ENCODE measurements around the gene DNAJB1.
"Not testable (repeated sequence)": the region's sequence is repeated elsewhere in the genome, so short reads cannot be mapped to it uniquely, and the experiment has no call there.

DNAJB1 gene

DNA sequence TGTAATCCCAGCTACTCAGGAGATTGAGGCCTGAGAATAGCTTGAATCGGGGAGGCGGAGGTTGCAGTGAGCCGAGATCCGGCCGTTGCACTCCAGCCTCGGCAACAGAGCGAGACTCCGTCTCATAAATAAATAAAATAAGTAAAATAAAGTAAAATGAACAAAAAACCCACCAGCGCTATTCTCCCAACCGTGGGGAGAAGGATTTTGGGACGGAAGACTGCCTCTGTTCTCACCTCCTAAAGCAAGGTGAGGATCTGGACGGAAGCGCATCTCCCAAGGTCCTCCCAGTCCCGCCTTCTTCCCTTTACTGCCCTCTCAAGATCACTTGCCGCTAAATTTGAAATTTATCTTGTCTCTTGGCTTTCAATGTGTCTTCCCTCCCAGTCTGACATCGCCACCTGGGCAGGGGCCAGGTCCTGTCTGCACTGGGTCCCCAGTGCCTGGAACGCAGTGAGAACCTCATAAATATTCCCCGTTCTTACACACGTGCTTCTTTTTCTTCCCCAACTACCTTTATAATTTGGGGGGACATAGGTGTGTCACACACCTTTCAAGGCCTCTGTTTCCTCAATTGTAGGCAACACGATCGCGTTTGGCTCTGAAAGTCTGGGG lies 1.2 kb upstream of the DNAJB1 start:
- DNase-seq, result no peak

DNA sequence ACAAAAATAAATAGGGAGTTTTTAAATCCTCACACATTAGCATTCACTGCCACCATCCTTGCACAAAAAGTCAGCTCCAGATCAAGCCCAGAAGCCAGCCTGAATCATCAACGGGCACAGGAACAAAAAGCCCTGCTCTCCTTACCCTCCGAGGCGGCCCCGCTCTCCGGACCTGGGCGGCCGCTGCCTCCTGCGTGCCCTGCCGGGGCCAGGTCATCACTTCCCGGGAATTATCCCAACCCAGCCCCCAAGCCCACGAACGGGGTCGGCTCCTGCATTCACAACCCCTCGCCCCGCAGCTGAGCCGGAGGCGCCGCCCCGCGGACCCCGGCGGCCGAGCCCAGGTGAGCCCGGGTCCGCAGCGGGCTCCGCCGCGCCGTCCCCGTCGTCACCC lies 754 bp downstream of the DNAJB1 start:
- no peak for DNase-seq

DNA sequence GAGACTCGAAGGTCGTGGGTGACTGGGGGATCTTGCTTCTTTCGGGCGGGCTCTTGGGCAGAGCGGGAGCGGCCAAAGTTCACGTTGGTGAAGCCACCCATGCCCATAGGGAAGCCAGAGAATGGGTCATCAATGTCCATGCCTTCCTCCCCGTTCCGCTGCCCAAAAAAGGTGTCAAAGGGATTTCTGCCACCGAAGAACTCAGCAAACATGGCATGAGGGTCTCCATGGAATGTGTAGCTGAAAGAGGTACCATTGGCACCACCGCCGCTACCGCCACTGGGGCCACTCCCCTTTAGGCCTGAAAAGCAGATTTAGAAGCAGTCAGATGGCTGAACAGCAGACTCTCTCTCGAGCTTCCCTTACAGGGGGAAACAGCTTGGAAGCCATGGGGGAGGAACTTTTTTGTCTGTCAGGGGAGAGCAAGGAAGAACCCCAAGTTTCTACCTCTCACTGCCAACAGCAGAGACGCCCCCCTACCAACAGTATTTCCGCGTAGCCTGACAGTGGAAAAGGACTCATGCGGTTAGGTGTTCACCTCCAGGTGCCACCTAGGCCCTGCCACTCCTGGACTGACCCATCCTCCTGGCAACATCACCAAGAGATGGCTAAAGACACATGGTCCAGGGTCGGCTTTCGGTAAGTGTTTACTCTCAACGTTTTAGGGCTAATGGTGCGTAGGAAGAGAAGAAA lies 1.3 kb downstream of the DNAJB1 start:
- DNase-seq, result no peak

DNA sequence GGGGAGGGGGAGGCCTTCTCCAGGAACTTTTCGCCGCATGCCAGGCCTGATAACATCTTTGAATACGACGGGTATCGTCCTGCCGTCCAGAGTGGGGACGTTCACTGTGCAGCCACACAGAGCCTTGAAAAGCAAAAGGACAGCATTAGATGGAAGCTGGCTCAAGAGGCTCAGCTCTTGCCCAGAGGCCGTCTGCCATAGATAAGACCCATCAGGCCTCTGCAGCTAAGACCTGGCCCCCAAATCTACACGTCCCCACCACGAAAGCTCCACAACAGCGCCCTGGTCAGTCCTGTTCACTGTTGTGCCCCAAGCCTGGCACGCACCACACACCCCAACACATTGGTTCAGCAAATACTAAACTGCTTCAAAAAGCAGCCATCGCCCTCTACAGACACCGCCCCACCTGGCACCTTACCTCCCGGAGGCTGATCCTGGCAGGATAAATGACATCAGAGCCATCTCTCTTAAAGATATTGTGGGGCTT lies 2.1 kb downstream of the DNAJB1 start:
- DNase-seq, result no peak

DNA sequence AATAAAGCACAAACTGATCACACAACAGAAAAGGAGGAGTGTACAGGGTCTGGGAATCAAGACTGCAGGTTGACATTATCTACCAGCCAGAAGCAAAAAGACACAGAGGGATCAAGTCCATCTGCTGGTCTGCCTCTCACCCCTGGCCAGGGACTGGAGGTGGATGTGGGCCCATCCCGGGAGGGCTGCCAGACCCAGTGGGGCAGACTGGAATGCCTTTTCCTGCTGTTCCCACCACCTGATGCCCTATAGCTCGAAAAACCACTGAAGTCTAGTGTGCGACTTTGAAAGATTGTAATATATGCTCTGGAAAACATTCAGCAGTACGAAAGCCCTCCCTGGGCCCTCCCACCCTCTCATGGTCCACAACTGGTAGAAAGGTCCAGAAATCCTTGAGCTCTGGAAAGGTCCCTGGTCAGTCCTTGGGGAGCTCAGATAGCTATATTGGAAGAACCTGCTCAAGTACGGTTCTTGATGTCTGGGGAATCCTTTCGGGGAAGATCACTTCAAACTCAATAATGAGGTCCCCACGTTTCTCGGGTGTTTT lies 2.6 kb downstream of the DNAJB1 start:
- no peak for DNase-seq

DNA sequence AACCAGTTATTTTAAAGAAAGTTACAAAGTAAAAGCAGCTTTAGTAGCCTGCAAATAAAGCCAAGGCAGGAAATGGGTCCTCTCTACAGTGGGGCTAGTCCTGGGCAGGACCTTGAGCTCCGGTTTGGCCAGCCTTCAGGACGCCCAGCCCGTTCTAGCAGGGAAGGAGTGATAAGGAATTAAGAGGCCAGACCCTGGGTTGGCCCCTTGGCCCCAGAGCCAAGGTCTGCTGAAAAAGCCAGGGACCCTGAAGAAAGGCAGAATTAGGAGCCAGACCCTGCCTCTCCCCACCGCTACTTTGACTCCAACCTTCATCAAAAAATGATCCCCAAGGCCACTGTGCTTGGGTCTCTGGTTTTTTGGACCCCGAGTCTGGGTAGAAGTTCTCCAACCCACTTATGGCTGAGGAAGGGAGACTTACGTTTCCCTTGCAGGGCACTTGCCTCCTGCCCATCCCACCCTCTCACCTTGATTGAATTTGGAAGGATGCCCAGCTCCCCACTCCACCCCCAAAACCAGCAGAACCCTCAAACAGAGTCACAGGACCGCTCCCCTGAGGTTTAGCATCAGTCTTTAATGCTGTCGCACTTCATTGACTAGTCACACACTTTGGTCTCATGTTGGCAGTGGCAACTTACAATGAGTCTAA lies 3.9 kb downstream of the DNAJB1 start:
- no peak for DNase-seq

DNA sequence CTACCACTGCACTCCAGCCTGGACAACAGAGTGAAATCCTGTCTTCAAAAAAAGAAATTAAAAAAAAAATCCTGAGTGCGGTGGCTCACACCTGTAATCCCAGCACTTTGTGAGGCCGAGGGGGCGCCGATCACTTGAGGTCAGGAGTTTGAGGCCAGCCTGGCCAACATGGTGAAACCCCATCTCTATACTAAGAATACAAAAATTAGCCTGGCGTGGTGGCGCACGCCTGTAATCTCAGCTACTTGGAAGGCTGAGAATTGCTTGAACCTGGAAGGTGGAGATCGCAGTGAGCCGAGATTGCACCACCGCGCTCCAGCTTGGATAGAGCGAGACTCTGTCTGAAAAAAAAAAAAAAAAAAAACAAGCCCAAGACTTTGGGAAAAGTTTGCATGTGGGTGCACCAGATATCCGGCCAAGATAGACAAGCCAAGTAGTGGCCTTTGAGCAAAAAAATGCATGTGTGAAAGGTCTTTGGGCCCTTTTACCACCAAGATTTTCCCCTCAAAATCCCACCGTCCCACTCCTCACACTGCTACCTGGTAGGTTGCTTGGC lies 5.7 kb downstream of the DNAJB1 start:
- no peak for DNase-seq

DNA sequence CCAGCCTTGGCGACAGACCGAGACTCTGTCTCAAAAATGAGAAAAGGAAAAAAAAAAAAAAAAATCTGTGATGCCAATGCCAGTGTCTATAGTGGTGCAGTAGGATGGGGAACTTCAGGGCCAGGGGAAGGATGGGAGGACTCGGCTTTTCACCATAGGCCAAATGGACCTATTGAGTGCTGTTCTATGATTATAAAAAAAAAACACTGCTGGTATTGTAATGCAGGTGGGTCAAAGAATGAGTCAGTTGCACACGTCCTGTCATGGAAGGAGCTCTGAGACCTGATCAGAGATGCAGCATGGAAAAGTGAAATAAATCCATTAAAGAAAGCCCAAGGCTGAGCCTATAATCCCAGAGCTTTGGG lies 7.0 kb downstream of the DNAJB1 start:
- no peak for DNase-seq

DNA sequence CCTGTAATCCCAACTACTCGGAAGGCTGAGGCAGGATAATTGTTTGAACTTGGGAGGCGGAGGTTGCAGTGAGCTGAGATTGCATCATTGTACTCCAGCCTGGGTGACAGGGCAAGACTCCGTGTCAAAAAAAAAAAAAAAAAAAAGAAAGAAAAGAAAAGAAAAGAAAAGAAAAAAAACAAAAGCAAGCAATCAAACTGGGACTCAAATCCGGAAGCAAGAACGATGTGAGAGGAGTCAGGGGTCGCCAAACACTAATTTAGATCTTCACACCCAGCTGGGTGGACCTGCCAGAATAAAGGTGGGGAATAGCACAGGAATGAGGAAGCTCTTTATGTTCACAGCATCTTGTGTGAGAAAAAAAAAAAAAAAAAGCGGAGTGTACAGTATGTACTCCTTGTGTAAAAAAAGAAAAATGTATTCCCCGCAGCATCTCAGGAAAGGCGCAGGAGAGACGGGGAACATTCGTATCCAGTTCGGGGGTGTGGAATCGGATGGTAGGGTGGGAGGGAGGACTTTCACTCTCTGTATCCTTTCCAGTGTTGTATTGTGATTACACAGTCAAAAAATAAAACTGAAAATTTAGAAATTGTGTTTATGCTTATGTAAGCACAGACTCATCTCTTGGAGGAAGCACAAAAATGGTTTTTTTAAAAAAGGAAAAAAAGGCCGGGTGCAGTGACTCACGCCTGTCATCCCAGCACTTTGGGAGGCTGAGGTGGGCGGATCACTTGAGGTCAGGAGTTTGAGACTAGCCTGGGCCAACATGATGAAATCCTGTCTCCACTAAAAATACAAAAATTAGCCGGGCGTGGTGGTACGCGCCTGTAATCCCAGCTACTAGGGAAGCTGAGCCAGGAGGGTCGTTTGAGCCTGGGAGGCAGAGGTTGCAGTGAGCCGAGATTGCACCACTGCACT lies 7.6 kb downstream of the DNAJB1 start:
- no peak for DNase-seq

DNA sequence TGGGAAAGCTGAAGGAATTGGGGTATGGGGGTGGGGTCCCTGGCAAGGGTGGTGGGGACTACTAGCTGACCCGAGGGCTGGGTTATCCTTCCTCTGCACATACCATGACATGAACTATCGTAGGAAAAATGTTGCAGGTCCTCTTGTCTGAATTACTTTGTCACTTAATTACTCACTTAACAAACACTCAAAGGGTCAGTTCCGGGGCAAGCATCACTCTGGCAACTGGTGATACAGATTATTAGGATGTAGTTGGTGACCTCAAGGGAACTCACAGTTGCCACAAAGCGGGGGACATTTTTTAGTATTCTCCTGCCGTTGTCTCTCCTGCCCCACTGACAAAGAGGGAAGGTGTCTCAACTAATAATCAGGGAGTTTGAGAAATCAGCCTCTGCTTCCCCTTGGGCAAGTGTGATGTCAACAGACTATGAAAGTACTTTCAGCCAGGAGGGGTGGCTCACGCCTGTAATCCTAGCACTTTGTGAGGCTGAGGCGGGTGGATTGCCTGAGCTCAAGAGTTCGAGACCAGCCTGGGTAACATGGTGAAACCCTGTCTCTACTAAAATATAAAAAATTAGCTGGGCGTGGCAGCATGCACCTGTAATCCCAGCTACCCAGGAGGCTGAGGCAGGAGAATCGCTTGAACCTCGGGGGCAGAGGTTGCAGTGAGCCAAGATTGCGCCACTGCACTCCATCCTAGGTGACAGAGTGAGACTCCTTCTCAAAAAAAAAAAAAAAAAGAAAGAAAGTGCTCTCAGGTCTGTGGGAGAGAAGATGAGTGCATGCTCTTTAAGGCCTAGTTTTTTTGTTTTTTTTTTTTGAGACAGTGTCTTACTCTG lies 10.3 kb downstream of the DNAJB1 start:
- DNase-seq, result no peak

DNA sequence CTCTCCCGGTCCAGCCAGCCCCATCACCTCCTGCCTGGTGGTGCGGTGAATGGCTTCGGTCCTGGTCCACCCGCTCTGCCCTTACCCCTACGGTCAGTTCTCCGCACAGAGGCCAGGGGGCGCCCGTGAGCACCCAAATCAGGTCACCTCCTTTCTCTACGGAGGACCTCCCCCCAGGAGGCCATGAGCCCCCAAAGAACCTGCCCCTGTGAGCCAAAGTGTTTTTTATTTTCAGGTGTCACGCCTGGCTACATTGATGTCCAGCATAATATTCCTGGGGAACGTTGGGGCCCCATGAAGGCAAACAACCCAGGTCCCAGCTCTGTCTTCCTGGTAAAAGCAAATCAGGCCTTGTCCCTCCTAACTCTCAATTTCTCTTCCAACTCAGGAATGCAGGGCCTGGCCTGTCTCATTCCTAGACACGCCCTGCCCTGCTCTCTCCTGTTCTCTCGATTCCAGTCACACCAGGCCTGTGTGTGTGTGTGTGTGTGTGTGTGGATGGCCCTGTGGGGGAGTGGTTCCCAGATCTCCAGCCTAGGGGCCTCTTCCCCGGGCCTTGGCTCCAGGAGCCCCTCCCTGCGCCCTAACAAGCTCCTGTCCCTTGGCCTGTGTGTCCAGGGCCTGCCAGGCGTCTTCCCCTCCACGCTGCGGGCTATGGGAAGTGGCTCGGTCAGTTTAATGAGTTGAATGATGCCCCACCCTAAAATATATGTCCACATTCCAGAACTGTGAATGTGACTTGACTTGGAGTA lies 12.5 kb downstream of the DNAJB1 start:
- no peak for DNase-seq

DNA sequence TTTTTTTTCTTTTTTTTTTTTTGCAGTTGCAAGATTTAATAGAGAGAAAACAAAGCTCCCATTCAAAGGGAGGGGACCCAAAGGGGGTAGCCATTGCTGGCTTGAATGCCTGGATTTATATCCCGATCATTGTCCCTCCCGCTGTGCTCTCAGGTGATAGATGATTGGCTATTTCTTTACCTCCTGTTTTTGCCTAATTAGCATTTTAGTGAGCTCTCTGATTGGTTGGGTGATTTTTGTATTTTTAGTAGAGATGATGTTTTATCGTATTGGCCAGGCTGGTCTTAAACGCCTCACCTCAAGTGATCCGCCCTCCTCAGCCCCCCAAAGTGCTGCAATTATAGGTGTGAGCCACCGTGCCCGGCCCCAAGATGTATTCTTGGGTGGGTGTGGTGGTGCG lies 13.6 kb downstream of the DNAJB1 start:
- DNase-seq, result not testable (repeated sequence)

DNA sequence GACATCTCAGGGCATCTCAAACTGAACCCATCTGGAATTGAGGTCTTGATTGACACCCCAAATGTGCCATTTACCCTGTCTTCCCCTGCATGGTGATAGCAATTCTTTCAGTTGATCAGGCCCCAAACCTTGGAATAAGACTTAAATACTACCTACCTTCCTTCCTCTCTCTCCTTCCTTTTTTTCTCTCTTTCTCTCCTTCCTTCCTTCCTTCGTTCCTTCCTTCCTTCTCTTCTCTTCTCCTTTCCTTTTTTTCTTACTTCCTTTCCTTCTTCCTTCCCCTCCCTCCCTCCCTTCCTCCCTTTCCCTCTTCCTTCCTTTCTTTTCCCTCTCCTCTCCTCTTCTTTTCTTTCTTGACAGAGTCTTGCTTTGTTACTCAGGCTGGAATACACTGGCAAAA lies 14.9 kb downstream of the DNAJB1 start:
- no peak for DNase-seq

DNA sequence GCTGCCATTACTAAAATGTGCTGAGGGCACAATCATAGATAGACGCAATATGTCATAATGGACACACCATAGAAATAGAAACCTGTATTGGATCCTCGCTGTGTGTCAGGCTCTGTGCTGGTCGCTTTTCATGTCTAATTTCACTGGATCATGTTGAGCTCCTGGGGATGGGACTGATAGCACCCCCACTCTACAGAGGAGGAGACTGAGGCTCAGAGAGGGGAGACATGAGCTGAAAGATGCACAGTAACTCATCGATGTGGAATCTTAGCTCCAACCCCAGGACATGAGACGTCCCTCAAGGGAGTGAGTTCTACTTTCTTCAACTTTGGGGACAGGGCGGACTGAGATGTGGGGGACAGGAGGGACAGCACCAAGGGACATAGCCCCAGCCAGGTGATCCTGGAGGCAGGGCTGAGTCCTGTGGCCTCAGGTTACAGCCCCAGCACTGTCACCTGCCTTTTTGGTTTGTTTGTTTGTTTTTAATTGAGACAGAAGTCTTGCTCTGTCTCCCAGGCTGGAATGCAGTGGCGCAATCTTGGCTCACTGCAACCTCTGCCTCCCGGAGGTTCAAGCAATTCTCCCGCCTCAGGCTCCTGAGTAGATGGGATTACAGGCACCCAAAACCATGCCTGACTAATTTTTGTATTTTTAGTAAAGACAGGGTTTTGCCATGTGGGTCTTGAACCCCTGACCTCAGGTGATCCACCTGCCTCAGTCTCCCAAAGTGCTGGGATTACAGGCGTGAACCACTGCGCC lies 15.7 kb downstream of the DNAJB1 start:
- DNase-seq, result no peak

DNA sequence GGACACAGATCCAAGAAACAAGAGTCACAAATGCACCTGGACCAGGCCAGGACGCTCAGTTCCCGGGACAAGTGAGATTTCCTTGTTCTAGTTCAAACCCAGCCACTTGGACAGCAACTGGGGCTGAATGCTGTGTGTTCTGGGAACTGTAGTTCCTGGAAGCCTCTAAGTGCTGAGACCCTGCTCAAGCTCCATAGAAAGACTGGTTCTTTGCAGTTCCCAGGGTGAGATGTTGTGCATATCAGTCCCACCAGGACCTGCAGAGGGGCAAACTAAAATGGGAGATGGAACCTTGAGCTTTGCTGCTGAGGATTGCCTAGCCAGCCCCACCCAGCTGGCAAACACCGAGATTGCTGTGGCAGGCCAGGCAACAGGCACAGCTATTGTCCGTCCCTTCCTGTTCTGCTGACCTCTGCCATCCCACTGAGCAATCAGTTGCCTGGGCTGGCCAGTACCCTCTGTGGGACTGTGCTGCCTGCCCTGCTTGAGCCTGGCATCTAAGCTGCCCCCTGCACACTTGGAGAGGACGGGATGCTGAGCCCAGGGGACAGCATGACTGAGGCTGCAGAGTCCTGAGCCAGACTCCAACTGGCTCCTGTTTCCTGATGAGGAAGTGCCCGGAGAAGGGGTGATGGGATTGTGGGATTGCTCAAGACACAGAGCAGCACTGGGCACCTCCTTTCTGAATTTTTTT lies 20.8 kb downstream of the DNAJB1 start:
- no peak for DNase-seq

DNA sequence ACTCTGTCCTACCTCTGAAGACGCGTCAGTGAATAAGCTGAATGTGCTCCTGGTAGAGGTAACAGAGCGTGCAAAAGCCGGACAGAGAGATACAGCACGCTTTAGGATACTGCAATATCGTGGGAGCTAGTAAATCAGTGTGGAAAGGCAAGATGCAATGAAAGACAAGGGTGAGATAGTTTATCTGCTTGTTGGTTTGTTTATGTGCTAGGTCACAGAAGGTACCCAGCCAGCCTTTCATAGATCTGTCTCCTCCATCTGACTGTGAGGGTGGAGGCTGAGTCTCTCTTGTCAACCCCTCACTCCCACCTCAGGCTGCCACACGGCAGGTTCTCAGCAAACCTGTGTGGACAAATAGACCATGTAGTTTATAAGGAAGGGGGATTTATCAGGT lies 21.4 kb downstream of the DNAJB1 start:
- no peak for DNase-seq

DNA sequence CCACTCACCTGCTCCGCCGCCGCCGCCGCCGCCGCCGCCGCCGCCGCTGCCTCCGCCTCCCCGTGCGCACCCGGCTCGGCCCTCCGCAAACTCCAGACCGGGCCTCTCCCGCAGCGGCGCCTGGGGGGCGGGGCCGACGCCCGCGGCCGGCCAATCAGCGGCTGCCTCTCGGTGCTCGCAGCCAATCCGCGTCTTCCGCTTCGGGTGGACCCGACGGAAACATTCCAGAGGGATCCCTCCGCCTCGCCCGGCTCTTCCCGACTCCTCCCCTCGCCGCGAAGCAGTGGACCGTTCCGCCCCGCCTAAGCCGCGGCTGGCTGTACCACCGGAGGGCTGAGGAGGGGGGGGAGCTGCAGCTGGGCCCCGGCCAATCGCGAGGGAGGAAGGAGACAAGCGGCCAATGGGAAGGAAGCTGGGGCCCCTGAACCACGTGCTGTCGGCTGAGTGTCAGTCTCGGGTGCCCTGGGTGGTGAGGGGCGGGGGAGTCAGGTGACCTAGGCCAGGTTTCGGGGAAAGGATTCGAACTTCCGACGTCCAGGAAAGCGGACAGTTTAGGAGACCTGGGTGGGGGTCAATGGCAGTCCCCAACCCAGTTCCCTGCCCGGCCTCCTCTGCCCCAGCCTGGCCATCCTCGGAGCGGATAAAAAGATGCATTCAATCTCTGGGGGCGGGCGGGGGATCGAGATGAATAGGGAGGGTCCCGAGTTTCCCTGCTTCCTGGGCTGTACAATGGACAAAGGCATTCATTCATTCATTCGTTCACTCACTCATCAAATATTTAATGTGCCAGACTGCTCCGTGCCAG lies 22.0 kb downstream of the DNAJB1 start, which contains the start of gene GIPC1:
TSS of gene GIPC1 (minus strand) at position 99 of the 805 bp plus-strand sequence. CDS start 13,151 bp downstream, outside the sequence.
- peak; percentile 94 for DNase-seq

DNA sequence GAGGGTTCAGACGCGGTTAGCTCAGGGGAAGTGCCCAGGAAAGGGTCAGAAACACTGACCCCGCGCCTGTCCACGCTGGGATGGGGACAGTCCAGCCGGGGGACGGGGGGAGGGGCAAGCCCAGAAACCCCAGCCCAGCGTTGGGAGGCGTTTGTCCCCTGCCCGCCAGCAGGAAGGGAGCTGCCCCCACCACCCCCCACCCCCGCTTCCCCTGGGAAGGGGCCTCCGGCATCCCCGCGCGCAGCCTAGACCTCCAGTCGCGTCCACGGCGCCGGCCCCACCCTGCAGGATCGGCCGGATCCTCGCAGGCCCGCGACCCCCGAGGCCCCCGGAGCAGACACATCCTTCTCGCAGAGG lies 22.5 kb downstream of the DNAJB1 start:
- DNase-seq, result no peak
